ENCODE measurements around the gene MS4A8.

- TF ChIP-seq CTCF (IDR thresholded peaks at IDR 0.05), result no peak
- TF ChIP-seq POLR2A (IDR thresholded peaks at IDR 0.05), result no peak
These were observed 7.5 kb downstream of the MS4A8 start for GRCh38 chr11:60706931-60707330.

Measured in esophagus squamous epithelium (tissue), 4 donors.